ENCODE results near the gene PDZD4.

PDZD4 gene

DNA sequence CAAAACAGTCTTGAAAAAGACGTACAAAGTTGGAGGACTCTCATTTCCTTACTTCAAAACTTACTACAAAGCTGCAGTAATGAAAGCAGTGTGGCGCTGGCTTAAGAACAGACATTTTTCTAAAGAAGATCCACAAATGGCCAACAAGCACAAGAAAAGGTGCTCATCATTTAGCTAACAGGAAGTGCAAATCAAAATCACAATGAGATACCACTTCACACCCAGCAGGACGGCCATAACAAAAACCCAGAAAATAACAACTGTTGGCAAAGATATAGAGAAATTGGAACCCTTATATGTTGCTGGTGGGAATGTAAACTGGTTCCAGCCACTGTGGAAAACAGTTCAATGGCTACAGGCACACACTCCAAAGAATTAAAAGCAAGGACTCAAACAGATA lies 3.3 kb downstream of the PDZD4 start:
- Histone ChIP-seq H3K79me2 (ENCODE audit: insufficient read depth, low read length) (no peaks in the 10 kb centered on the region), H2AFZ (ENCODE audit: low read length) (no peak overlapping the region), H3K9me3 (ENCODE audit: low read length) (no peaks in the 10 kb centered on the region), H3K27ac (ENCODE audit: low read depth, low read length, poor library complexity, severe bottlenecking) (no peak overlapping the region), H3K4me1 (ENCODE audit: insufficient read depth, low read length, severe bottlenecking) (no peaks in the 10 kb centered on the region), H4K20me1 (ENCODE audit: insufficient read depth, low read length) (no peaks in the 10 kb centered on the region), H3K36me3 (ENCODE audit: insufficient read depth, low read length) (no peaks in the 10 kb centered on the region), H3K9ac (ENCODE audit: low read length) (no peak overlapping the region), H3F3A (ENCODE audit: insufficient read depth, low read length) (no peaks in the 10 kb centered on the region), H3K27me3 (ENCODE audit: insufficient read depth, low read length) (no peaks in the 10 kb centered on the region), H3K4me2 (ENCODE audit: low read length) (no peak overlapping the region), H3K9me2 (ENCODE audit: low read depth, low read length) (no peaks in the 10 kb centered on the region), H3K4me3 (ENCODE audit: low read depth, low read length, poor library complexity, severe bottlenecking) (no peak overlapping the region)
- TF ChIP-seq CTCF (IDR thresholded peaks at IDR 0.05; ENCODE audit: low read length) (no peak), EZH2 (IDR thresholded peaks at IDR 0.05; ENCODE audit: borderline replicate concordance, low read length) (no peak)

- H3F3A ChIP-seq (ENCODE audit: insufficient read depth, low read length), result no peaks in the 10 kb centered on the region
Measured at GRCh38 chrX:153825042-153825441, 5.3 kb downstream of the PDZD4 start.

DNA sequence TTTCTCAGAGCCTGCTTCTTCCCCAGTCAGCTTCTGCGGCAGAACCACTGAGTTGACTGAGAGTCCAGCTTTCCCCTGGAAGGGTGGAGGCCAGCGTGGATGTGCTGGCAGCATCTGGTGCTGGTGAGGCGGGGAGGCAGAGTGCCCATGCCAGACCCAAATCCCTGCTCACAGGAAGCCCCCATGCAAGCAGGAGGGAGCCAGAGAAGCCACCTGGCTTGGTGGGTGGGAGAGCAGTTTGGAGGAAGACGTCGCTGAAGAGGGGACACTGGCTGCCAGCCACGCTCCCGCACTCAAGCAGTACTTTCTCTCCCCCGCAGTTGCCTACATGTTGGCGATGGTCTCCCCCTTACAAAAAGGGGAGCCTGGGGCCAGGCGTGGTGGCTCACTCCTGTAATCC lies 6.0 kb downstream of the PDZD4 start:
- Histone ChIP-seq H3K36me3 (ENCODE audit: insufficient read depth, low read length) (no peaks in the 10 kb centered on the region), H3K4me1 (ENCODE audit: insufficient read depth, low read length, severe bottlenecking) (no peaks in the 10 kb centered on the region), H2AFZ (ENCODE audit: low read length) (no peak overlapping the region), H3K79me2 (ENCODE audit: insufficient read depth, low read length) (no peaks in the 10 kb centered on the region), H3K4me3 (ENCODE audit: low read depth, low read length, poor library complexity, severe bottlenecking) (no peak overlapping the region), H3K9me3 (ENCODE audit: low read length) (no peaks in the 10 kb centered on the region), H3F3A (ENCODE audit: insufficient read depth, low read length) (no peaks in the 10 kb centered on the region), H3K4me2 (ENCODE audit: low read length) (no peak overlapping the region), H3K9me2 (ENCODE audit: low read depth, low read length) (no peaks in the 10 kb centered on the region), H3K9ac (ENCODE audit: low read length) (no peak overlapping the region), H3K27me3 (ENCODE audit: insufficient read depth, low read length) (no peaks in the 10 kb centered on the region), H4K20me1 (ENCODE audit: insufficient read depth, low read length) (no peaks in the 10 kb centered on the region), H3K27ac (ENCODE audit: low read depth, low read length, poor library complexity, severe bottlenecking) (no peak overlapping the region)
- no peak for TF ChIP-seq CTCF (IDR thresholded peaks at IDR 0.05; ENCODE audit: low read length)
- no peak for TF ChIP-seq EZH2 (IDR thresholded peaks at IDR 0.05; ENCODE audit: borderline replicate concordance, low read length)

More at GRCh38 chrX:153825042-153825441, 5.3 kb downstream of the PDZD4 start:
- Histone ChIP-seq H3K4me1 (ENCODE audit: insufficient read depth, low read length, severe bottlenecking) (no peaks in the 10 kb centered on the region), H3K79me2 (ENCODE audit: insufficient read depth, low read length) (no peaks in the 10 kb centered on the region), H3K4me3 (ENCODE audit: low read depth, low read length, poor library complexity, severe bottlenecking) (no peak overlapping the region), H4K20me1 (ENCODE audit: insufficient read depth, low read length) (no peaks in the 10 kb centered on the region), H3K9me2 (ENCODE audit: low read depth, low read length) (no peaks in the 10 kb centered on the region), H3K36me3 (ENCODE audit: insufficient read depth, low read length) (no peaks in the 10 kb centered on the region), H3K27ac (ENCODE audit: low read depth, low read length, poor library complexity, severe bottlenecking) (no peak overlapping the region), H3K9ac (ENCODE audit: low read length) (no peak overlapping the region), H3K4me2 (ENCODE audit: low read length) (no peak overlapping the region), H3K27me3 (ENCODE audit: insufficient read depth, low read length) (no peaks in the 10 kb centered on the region), H3K9me3 (ENCODE audit: low read length) (no peaks in the 10 kb centered on the region), H2AFZ (ENCODE audit: low read length) (no peak overlapping the region)
- TF ChIP-seq EZH2 (IDR thresholded peaks at IDR 0.05; ENCODE audit: borderline replicate concordance, low read length) (no peak), CTCF (IDR thresholded peaks at IDR 0.05; ENCODE audit: low read length) (no peak)
